HEK293 (cell line): Measurements from ENCODE around the gene CLCF1.

Source experiments
- ZNF560 ChIP-seq: fragments of 450-650 bp; formaldehyde crosslinking; IDR thresholded peaks from 2 replicates; pipeline ENCODE4 v1.5.1; 2017; ENCODE audit warnings: missing biosample characterization, missing genetic modification characterization, borderline replicate concordance
- TF ChIP-seq, protein P1 (sequence below): fragments of 450-650 bp; formaldehyde crosslinking; IDR thresholded peaks from 2 replicates; pipeline ENCODE4 v1.5.1; 2016; ENCODE audit warnings: missing biosample characterization, missing genetic modification characterization

DNA sequence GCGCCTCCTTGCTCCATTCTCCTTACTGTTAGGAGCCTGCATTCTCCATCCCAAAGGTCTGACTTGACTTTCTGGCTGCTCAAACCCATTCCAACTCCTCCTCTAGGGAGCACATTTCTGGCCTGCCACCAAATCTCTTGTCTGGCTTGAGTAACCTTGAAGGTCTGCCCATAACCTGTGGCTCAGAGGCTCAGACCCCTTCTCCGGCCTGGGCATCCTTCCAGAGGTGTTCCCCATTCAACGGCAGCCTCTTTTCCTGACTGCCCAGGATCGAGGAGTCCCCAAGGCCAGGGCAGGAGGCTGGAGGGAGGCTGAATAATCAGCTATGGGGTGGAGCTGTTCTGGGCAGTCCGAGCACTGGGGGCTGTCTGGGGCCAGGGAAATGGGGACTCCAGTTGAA, 20.6 kb upstream of the CLCF1 start:
- no peak for TF ChIP-seq ZNF560
- TF ChIP-seq, protein P1, sequence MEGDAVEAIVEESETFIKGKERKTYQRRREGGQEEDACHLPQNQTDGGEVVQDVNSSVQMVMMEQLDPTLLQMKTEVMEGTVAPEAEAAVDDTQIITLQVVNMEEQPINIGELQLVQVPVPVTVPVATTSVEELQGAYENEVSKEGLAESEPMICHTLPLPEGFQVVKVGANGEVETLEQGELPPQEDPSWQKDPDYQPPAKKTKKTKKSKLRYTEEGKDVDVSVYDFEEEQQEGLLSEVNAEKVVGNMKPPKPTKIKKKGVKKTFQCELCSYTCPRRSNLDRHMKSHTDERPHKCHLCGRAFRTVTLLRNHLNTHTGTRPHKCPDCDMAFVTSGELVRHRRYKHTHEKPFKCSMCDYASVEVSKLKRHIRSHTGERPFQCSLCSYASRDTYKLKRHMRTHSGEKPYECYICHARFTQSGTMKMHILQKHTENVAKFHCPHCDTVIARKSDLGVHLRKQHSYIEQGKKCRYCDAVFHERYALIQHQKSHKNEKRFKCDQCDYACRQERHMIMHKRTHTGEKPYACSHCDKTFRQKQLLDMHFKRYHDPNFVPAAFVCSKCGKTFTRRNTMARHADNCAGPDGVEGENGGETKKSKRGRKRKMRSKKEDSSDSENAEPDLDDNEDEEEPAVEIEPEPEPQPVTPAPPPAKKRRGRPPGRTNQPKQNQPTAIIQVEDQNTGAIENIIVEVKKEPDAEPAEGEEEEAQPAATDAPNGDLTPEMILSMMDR (tag by site-specific recombination), result no peak
